PC-3 (cell line): ENCODE data around the gene SEC23B.

Experiments used
- EZH2 ChIP-seq: fragments of 300-600 bp; sonication (generic); IDR thresholded peaks from one replicate; pipeline ENCODE4 v1.6.1; 2017; ENCODE audit warnings: antibody characterized with exemption, mild to moderate bottlenecking, low read length; ENCODE audit not compliant: unreplicated experiment
- TF ChIP-seq, protein P1 (sequence below): fragments of 300-600 bp; sonication (generic); conservative IDR thresholded peaks from 2 replicates; pipeline ENCODE4 v1.5.1; 2017; ENCODE audit warnings: antibody characterized with exemption, low read depth, mild to moderate bottlenecking, low read length

DNA sequence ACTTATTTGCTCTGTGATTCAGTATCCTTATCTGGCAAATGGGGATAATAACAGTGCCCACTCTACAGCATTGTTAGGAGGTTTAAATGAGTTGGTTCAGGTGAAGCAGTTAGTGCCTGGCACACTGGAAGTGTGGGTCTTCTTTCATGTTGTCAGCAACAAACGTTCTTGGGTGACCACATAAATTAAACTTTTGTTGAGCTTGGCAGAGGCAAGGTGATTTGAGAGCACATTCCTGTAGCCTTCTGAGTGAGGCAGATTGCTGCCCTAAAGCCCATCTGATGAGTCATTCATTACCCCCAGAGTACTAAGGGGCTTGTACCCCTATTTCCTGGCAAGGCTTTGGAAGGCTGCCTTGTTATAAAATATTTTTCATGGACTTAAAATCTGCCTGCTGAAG lies 25.8 kb downstream of the SEC23B start:
- TF ChIP-seq, protein P1, sequence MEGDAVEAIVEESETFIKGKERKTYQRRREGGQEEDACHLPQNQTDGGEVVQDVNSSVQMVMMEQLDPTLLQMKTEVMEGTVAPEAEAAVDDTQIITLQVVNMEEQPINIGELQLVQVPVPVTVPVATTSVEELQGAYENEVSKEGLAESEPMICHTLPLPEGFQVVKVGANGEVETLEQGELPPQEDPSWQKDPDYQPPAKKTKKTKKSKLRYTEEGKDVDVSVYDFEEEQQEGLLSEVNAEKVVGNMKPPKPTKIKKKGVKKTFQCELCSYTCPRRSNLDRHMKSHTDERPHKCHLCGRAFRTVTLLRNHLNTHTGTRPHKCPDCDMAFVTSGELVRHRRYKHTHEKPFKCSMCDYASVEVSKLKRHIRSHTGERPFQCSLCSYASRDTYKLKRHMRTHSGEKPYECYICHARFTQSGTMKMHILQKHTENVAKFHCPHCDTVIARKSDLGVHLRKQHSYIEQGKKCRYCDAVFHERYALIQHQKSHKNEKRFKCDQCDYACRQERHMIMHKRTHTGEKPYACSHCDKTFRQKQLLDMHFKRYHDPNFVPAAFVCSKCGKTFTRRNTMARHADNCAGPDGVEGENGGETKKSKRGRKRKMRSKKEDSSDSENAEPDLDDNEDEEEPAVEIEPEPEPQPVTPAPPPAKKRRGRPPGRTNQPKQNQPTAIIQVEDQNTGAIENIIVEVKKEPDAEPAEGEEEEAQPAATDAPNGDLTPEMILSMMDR, result no peak
- no peak for TF ChIP-seq EZH2
